Right lobe of liver (tissue), 6 donors: ENCODE data around the gene TENM4. TPM values are rescaled to one million over a fixed set of nuclear protein-coding genes. Genes with fewer than 3 reads are reported as not detected.
A peak's percentile ranks its signal among the peaks of the same experiment; 100 is the strongest.

Experiments
- ATAC-seq, 4 donors: fragments of 200-7000 bp; cut with Tn5 transposase; one replicate each; pipeline ENCODE4 v1.9.1; 2020; ENCODE audit warnings: mild to moderate bottlenecking in 4 of 4, moderate library complexity in 4 of 4
- DNase-seq, 3 donors: peaks; one replicate each; pipeline ENCODE4 v3.0.0-alpha.2; 2020
- H3K27ac ChIP-seq, 3 donors: fragments of 200-600 bp; one replicate each; pipeline ENCODE4 v1.8.0; 2022
- H3K27me3 ChIP-seq, 2 donors: fragments of 200-600 bp; one replicate each; pipeline ENCODE4 v1.8.0; 2022
- H3K36me3 ChIP-seq, 4 donors: fragments of 200-600 bp; sonication (generic) in 1 of 4; one replicate each; pipeline versions ENCODE4 v1.5.1 to v1.8.0; 2017 to 2022; ENCODE audit warnings: control low read depth in 1 of 4
- H3K4me1 ChIP-seq, 4 donors: fragments of 200-600 bp; sonication (generic) in 1 of 4; one replicate each; pipeline versions ENCODE4 v1.5.1 to v1.8.0; 2017 to 2022; ENCODE audit warnings: control low read depth in 1 of 4
- H3K4me3 ChIP-seq, 3 donors: fragments of 200-600 bp; one replicate each; pipeline ENCODE4 v1.8.0; 2022
- H3K9me3 ChIP-seq, 4 donors: fragments of 200-600 bp; sonication (generic) in 1 of 4; one replicate each; pipeline versions ENCODE4 v1.5.1 to v1.8.0; 2017 to 2022; ENCODE audit warnings: control low read depth in 1 of 4
- POLR2A ChIP-seq: fragments of 450-650 bp; IDR thresholded peaks from one replicate; pipeline ENCODE4 v1.6.1; 2017; ENCODE audit warnings: antibody characterized with exemption, mild to moderate bottlenecking
- WGBS: methylation state at CpG from one replicate; pipeline ENCODE4 v1.1.6; 2018; ENCODE audit warnings: low coverage, low lambda C conversion rate; ENCODE audit not compliant: insufficient coverage; ENCODE audit errors: missing lambda C conversion rate; 5-methylcytosine and 5-hydroxymethylcytosine counted together
- intact Hi-C, 2 donors: fragments of 100-400 bp; cut with DNase I; formaldehyde crosslinking; loops; one replicate each; pipeline versions ENCODE4 v1.11.2 to v1.14.1; 2022
- total RNA-seq, 6 experiments: library from RNA; depleted of rRNA in 2 of 6; stranded (reverse); fragments of >200 nt in 2 of 6; fragmentation: NEBNext Ultra II Directional in 3 of 6; extraction: Animal tissue kit (Norgen Biotek cat#: 25700) in 3 of 6; gene quantifications; one replicate each; pipeline versions ENCODE4 v1.1.0 to v1.2.4, GENCODE V29; 2016 to 2023
- TF ChIP-seq, protein P1 (sequence below), 4 donors: fragments of 200-600 bp in 3 of 4; fragments of 450-650 bp in 1 of 4; IDR thresholded peaks; one replicate each; pipeline versions ENCODE4 v1.5.1 to v1.8.0; 2016 to 2022; ENCODE audit warnings: antibody characterized with exemption in 4 of 4, mild to moderate bottlenecking in 2 of 4
- donor health status: DM: no; HTN: yes; CAD: no.
- donor health status: DM: no; HTN: no; CAD: no.
- donor health status: DM: no; HTN: no; CAD: no.
- donor health status: DM: no; HTN: yes; CAD: no.
- donor health status: DM: no; HTN: yes; CAD: no.

The TENM4 gene
- total RNA-seq, 6 experiments from 2014 or later, result 0.04 to 0.58 (median 0.14) TPM; not detected in 2

DNA sequence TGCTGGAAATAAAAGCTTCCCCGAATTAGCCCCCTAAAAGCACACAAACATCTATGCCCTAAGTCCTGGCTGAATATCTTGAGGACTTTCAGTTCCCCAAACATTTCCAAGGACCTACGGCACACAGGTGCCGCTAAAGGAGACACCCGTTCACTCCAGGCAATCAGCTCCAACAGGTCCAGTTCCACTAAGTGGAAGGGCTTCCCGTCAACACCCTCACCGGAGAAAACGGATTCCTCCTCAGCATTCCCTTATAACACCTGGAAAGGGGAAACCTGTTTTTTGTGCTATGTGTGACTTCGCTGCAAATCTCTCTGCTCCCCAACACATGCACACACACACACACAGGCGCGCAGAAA lies 3.9 kb downstream of the TENM4 start:
- 9% methylated on average over 10 of the region's 10 CpGs for WGBS
- Histone ChIP-seq H3K4me3 (peak overlapping the region; percentile 7 to 41 (median 26)), H3K9me3 (no peaks in the 10 kb centered on the region), H3K36me3 (no peaks in the 10 kb centered on the region), H3K27ac (no peak overlapping the region), H3K27me3 (peaks cover 2 to 32% of the 10 kb centered on the region in 2 donors), H3K4me1 (peaks cover 0 to 40% (median 6%) of the 10 kb centered on the region in 4 donors)
- intact Hi-C loops, result no loop called here
- ATAC-seq, result no peak
- TF ChIP-seq, protein P1, sequence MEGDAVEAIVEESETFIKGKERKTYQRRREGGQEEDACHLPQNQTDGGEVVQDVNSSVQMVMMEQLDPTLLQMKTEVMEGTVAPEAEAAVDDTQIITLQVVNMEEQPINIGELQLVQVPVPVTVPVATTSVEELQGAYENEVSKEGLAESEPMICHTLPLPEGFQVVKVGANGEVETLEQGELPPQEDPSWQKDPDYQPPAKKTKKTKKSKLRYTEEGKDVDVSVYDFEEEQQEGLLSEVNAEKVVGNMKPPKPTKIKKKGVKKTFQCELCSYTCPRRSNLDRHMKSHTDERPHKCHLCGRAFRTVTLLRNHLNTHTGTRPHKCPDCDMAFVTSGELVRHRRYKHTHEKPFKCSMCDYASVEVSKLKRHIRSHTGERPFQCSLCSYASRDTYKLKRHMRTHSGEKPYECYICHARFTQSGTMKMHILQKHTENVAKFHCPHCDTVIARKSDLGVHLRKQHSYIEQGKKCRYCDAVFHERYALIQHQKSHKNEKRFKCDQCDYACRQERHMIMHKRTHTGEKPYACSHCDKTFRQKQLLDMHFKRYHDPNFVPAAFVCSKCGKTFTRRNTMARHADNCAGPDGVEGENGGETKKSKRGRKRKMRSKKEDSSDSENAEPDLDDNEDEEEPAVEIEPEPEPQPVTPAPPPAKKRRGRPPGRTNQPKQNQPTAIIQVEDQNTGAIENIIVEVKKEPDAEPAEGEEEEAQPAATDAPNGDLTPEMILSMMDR (IDR thresholded peaks at IDR 0.05), result no peak
- no peak for TF ChIP-seq POLR2A
- DNase-seq, result no peak

DNA sequence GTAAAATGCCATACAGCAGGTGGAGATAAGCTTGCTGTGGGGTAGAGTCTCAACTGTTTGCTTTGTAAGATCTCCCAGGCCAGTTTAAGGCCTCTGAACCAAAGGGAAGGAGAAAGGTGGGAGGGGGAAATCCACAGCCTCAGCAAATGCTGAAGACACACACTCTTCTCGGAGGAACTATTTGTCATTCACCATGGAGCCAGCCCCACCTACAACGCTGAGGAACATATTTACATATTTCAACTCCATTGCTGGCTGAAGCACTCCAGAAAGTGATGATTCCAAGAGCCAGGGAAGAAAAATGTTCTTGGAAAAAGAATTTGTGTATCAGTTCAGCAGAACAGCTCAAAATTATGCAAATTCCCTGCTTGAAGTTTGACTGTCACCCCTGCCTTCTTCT lies 6.5 kb downstream of the TENM4 start:
- no peak for ATAC-seq
- TF ChIP-seq, protein P1 (IDR thresholded peaks at IDR 0.05), result no peak
- no peak for TF ChIP-seq POLR2A
- no peak for DNase-seq

DNA sequence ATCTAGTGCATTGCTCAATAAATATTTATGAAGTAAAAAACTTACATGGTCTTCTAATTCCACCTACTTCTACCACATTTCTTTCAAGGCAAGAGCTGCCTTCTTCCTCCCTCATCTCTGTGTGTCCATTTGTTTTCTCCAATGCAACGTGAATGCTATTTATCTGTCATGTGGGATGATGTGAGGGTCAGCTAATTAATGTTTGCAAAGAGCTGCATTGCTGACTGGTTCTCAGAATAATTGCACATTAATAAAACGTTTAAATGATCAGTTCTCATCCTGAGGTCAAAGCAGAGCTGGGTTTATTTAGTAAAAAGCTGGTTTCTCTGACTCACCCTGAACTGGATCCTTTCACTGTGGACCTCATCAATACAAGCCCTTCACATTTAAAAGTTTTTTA lies 8.7 kb downstream of the TENM4 start:
- 18% methylated on average over 2 of the region's 2 CpGs for WGBS
- no peak for DNase-seq
- Histone ChIP-seq H3K9me3 (no peaks in the 10 kb centered on the region), H3K27ac (no peak overlapping the region), H3K4me1 (peaks cover 0 to 6% (median 0%) of the 10 kb centered on the region in 4 donors), H3K4me3 (no peak overlapping the region), H3K27me3 (peaks cover 0 to 8% of the 10 kb centered on the region in 2 donors), H3K36me3 (no peaks in the 10 kb centered on the region)
- ATAC-seq, result no peak
- no peak for TF ChIP-seq POLR2A
- TF ChIP-seq, protein P1 (IDR thresholded peaks at IDR 0.05), result no peak
- intact Hi-C loops, result no loop called here

More for the DNA sequence above, 6.5 kb downstream of the TENM4 start:
- Histone ChIP-seq H3K4me1 (peaks cover 0 to 23% (median 0%) of the 10 kb centered on the region in 4 donors), H3K9me3 (no peaks in the 10 kb centered on the region), H3K36me3 (no peaks in the 10 kb centered on the region), H3K27ac (no peak overlapping the region), H3K27me3 (peaks cover 0 to 25% of the 10 kb centered on the region in 2 donors), H3K4me3 (no peak overlapping the region)
- intact Hi-C loops, result no loop called here
- 39% methylated on average over 2 of the region's 2 CpGs for WGBS

DNA sequence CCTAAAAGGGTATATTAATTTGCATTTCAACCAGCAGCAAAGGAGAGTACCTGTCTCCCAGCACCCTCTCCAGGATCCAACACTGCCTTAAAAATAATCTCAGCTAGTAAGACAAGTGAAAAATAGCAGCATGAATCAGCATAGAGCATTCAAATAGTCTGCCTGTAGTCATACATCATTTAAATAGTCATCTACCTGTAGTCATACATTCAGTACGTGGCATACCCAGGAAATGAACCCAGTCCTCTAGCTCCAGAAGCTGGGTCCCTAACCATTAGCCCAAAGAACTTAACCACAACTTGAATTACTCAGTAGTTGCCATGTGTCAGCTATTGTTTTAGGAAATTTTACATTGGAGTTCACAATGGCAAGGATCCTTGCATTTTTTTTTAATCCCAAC lies 9.3 kb downstream of the TENM4 start:
- Histone ChIP-seq H3K27me3 (peaks cover 0 to 2% of the 10 kb centered on the region in 2 donors), H3K9me3 (no peaks in the 10 kb centered on the region), H3K27ac (no peak overlapping the region), H3K4me1 (no peaks in the 10 kb centered on the region), H3K36me3 (no peaks in the 10 kb centered on the region), H3K4me3 (no peak overlapping the region)
- 29% methylated on average over 1 of the region's 1 CpG for WGBS
- intact Hi-C loops, result no loop called here
- no peak for TF ChIP-seq POLR2A
- TF ChIP-seq, protein P1 (IDR thresholded peaks at IDR 0.05), result no peak
- ATAC-seq, result no peak
- no peak for DNase-seq

DNA sequence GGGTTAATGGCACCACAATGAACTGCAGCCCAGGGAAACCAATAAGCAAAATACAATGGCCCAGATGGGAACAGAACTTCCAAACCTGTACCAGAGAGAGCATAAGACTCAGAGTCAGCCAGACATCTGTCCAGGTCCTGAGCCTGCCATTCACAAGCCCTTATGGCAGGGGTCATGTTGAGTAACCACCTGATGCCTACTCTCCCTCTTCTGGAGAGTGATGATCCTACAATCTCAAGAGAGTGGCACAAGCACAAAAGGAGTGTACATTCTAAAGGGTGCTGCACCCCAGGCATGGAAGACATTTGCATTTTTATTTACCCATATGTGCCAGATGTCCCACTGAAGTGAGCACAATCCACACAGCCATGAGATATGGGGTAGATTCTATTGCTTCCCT lies 10.6 kb downstream of the TENM4 start:
- Histone ChIP-seq H3K36me3 (no peaks in the 10 kb centered on the region), H3K4me3 (no peak overlapping the region), H3K27ac (no peak overlapping the region), H3K27me3 (no peaks in the 10 kb centered on the region), H3K4me1 (no peaks in the 10 kb centered on the region), H3K9me3 (no peaks in the 10 kb centered on the region)
- intact Hi-C loops, result no loop called here
- no peak for TF ChIP-seq POLR2A
- TF ChIP-seq, protein P1 (IDR thresholded peaks at IDR 0.05), result no peak
- ATAC-seq (no peak), DNase-seq (no peak)
